ENCODE measurements around the gene ATP6V1A.

Gene ATP6V1A

DNA sequence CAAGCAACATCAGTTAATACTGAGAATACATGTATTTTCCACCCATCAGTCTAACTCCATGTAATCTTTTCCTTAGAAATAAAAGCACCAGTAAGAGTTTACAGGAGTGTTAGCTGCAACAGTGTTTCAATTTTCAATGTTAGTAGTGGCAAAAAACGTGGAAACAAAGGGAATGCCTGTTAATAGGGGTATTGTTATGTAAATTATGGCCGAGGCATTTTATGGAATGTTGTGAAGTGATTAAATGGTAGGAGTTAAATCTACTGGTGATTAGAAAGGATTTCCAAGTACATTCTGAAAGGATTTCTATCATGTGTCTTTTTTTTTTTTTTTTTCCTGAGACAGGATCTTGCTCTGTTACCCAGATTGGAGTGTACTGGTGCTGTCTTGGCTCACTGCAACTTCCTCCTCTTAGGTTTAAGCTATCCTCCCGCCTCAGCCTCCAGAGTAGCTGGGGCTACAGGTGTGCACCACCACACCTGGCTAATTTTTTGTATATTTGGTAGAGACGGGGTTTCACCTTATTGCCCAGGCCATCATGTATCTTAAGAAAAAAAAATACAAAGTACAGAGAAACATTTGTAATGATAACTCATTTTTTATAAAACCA, 6.6 kb downstream of the ATP6V1A start:
- H3K27me3 ChIP-seq (ENCODE audit: control insufficient read depth, insufficient read depth, low read length): no peaks in the 10 kb centered on the region
- H3K36me3 ChIP-seq (ENCODE audit: control insufficient read depth, insufficient read depth, low read length): no peaks in the 10 kb centered on the region
- no peaks in the 10 kb centered on the region for H3K9me3 ChIP-seq (ENCODE audit: control insufficient read depth, low read length)
- H3K4me1 ChIP-seq (ENCODE audit: control insufficient read depth, insufficient read depth, low read length): no peaks in the 10 kb centered on the region
- no peak overlapping the region for H3K4me3 ChIP-seq (ENCODE audit: low read length)
- H3K9ac ChIP-seq (ENCODE audit: low read length): no peak overlapping the region

DNA sequence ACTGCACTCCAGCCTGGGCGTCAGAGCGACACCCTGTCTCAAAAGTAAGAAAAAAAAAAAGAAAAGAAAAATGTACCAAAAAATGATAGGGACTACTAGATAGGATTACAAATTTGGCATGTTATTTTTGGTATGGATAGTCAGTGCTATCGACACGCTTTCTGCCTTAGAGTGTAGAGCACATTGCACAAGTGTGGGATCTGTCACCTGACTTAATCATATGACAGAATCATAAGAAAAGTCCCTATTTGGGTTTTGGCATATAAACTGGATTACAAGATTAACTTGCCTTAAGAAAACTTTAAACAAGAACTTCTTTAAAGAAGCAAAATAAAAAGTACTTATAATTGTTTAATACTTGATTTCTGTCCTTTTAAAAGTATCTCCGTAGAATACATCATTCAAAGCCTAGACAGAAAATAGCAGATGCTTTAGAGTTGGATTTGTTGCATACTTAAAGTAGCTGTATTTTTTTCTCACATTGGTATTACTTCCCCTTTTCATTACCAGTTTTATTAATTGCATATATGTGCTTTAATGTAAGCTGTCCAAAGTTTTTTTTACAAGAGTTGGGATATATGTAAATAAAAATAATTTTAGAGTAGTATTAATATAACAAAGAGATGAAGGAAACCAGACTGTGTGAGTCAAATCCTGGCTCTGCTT, 7.8 kb downstream of the ATP6V1A start:
- H3K27me3 ChIP-seq (ENCODE audit: control insufficient read depth, insufficient read depth, low read length): no peaks in the 10 kb centered on the region
- no peak overlapping the region for H3K9ac ChIP-seq (ENCODE audit: low read length)
- no peaks in the 10 kb centered on the region for H3K4me1 ChIP-seq (ENCODE audit: control insufficient read depth, insufficient read depth, low read length)
- no peaks in the 10 kb centered on the region for H3K36me3 ChIP-seq (ENCODE audit: control insufficient read depth, insufficient read depth, low read length)
- H3K4me3 ChIP-seq (ENCODE audit: low read length): no peak overlapping the region
- H3K9me3 ChIP-seq (ENCODE audit: control insufficient read depth, low read length): no peaks in the 10 kb centered on the region

DNA sequence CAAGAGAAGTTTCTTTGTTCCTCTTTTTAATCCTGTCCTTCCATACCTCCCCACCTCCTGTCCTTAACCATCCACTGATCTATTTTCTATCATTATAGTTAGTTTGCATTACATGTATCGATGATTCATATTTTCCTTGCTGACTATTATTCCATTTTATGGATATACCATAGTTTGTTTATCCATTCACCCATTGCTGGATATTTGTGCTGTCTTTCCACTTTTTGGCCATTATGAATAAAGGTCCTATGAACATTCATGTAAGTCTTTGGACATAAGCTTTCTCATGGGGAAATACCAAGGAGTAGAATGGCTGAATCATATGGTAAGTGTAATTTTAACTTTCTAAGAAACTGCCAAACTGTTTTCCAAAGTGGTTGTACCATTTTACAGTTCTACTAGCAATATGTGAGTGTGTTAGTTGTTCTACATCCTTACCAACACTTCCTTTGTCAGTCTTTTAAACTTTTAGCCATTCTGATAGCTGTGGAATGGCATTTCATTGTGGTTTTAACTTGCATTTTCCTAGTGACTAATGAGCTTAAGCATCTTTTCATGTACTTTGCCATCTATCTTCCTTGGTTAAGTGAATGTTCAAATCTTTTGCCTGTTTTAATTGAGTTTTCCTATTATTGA, 11.7 kb downstream of the ATP6V1A start:
- Histone ChIP-seq H3K36me3 (ENCODE audit: control insufficient read depth, insufficient read depth, low read length) (no peaks in the 10 kb centered on the region), H3K4me3 (ENCODE audit: low read length) (no peak overlapping the region), H3K9ac (ENCODE audit: low read length) (no peak overlapping the region), H3K27me3 (ENCODE audit: control insufficient read depth, insufficient read depth, low read length) (no peaks in the 10 kb centered on the region), H3K4me1 (ENCODE audit: control insufficient read depth, insufficient read depth, low read length) (no peaks in the 10 kb centered on the region), H3K9me3 (ENCODE audit: control insufficient read depth, low read length) (no peaks in the 10 kb centered on the region)

DNA sequence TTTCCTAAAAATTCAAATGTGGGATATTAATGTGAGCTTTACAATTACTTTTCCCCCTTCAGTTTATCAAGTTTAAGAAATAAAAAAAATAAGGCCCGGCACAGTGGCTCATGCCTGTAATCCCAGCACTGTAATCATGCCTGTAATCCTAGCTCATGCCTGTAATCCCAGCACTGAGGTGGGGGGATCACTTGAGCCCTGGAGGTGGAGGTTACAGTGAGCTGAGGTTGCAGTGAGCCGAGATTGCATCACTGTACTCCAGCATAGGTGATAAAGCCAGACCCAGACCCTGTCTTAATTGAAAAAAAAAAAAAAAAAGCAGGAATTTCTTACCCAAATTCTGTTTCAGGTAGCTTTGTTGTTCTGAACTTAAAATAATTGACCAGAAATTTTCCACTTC, 17.9 kb downstream of the ATP6V1A start:
- Histone ChIP-seq H3K4me1 (ENCODE audit: control insufficient read depth, insufficient read depth, low read length) (no peaks in the 10 kb centered on the region), H3K36me3 (ENCODE audit: control insufficient read depth, insufficient read depth, low read length) (no peaks in the 10 kb centered on the region), H3K4me3 (ENCODE audit: low read length) (no peak overlapping the region), H3K9ac (ENCODE audit: low read length) (no peak overlapping the region), H3K9me3 (ENCODE audit: control insufficient read depth, low read length) (no peaks in the 10 kb centered on the region), H3K27me3 (ENCODE audit: control insufficient read depth, insufficient read depth, low read length) (no peaks in the 10 kb centered on the region)

DNA sequence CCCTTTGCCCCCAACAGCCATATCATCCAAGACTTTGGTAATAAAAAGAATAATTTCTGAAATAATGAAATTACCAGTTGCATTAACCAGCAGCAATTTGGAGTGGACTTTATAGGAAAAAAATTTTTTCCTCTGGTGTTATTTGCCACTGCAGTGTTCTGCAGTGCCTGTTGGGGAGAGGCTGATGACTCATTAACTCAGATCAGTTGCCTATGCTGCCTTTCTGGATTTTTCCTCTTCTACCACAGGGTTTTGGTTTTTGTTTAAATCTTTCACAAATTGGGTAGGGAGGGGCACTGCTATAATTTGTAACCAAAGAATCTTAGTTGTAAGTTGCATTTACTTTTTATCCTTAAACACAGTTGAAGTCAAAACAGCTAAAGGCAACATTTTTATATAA, 22.7 kb downstream of the ATP6V1A start:
- Histone ChIP-seq H3K4me3 (ENCODE audit: low read length) (no peak overlapping the region), H3K9ac (ENCODE audit: low read length) (no peak overlapping the region), H3K27me3 (ENCODE audit: control insufficient read depth, insufficient read depth, low read length) (no peaks in the 10 kb centered on the region), H3K36me3 (ENCODE audit: control insufficient read depth, insufficient read depth, low read length) (no peaks in the 10 kb centered on the region), H3K9me3 (ENCODE audit: control insufficient read depth, low read length) (no peaks in the 10 kb centered on the region), H3K4me1 (ENCODE audit: control insufficient read depth, insufficient read depth, low read length) (no peaks in the 10 kb centered on the region)

DNA sequence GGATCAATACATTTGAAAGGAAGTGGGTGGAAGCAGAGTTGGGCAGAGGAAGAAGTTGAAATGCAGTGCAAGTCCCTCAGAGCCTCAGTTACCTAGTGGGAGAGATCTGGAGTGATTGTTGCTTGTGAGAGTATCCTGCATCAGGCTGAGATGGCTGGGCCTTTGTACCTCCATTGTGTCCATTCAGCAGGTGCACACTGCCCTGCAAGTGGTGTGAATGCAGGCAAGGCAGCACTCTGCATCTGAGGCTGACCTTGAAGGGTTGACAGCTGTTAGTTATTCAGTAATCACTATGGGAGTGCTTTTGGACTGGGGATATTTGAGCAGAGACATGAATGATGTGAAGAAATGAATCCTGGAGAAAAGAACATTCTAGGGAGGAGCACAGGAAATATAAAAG, 25.2 kb downstream of the ATP6V1A start:
- no peaks in the 10 kb centered on the region for H3K36me3 ChIP-seq (ENCODE audit: control insufficient read depth, insufficient read depth, low read length)
- H3K9ac ChIP-seq (ENCODE audit: low read length): no peak overlapping the region
- no peak overlapping the region for H3K4me3 ChIP-seq (ENCODE audit: low read length)
- no peaks in the 10 kb centered on the region for H3K4me1 ChIP-seq (ENCODE audit: control insufficient read depth, insufficient read depth, low read length)
- no peaks in the 10 kb centered on the region for H3K27me3 ChIP-seq (ENCODE audit: control insufficient read depth, insufficient read depth, low read length)
- no peaks in the 10 kb centered on the region for H3K9me3 ChIP-seq (ENCODE audit: control insufficient read depth, low read length)

DNA sequence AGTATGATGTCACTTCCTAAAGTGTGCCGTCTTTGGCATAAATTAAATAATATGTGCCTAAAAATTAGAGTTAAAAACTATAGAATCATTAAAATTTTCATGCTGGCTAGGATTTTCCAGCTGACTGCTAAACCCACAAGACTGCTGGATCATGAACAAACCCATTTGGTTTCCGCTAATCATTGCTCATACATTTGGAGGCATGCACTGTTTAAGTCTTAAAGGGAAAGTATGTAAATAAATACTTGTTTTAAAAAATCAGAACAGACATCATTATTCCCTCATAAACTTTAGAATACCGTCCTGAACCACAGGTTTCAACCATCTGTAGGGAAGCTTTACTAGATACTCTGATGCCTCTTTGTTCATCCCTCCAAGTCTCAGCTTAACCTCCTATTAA, 26.5 kb downstream of the ATP6V1A start:
- Histone ChIP-seq H3K36me3 (ENCODE audit: control insufficient read depth, insufficient read depth, low read length) (no peaks in the 10 kb centered on the region), H3K27me3 (ENCODE audit: control insufficient read depth, insufficient read depth, low read length) (no peaks in the 10 kb centered on the region), H3K9ac (ENCODE audit: low read length) (no peak overlapping the region), H3K4me1 (ENCODE audit: control insufficient read depth, insufficient read depth, low read length) (no peaks in the 10 kb centered on the region), H3K4me3 (ENCODE audit: low read length) (no peak overlapping the region), H3K9me3 (ENCODE audit: control insufficient read depth, low read length) (no peaks in the 10 kb centered on the region)

DNA sequence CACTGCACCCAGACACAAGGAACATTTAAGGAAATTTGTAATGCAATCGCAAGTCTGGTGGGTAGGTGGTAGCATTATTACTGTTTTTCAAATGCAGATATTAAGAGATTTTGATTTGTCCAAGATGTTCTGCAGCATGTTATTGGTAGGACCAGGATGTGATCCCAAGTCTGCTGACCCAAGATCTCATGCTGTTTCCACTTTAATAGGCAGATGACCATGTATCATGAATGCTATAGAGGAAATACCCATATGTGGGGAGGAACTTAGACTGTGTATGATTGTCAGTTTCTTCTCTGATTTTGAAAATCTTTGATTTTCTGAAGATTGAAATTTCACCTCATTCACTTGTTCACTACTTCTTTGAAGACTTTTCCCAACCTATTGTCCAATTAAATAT, 28.7 kb downstream of the ATP6V1A start:
- Histone ChIP-seq H3K9me3 (ENCODE audit: control insufficient read depth, low read length) (no peaks in the 10 kb centered on the region), H3K36me3 (ENCODE audit: control insufficient read depth, insufficient read depth, low read length) (peaks cover 4% of the 10 kb centered on the region), H3K4me1 (ENCODE audit: control insufficient read depth, insufficient read depth, low read length) (no peaks in the 10 kb centered on the region), H3K9ac (ENCODE audit: low read length) (no peak overlapping the region), H3K27me3 (ENCODE audit: control insufficient read depth, insufficient read depth, low read length) (no peaks in the 10 kb centered on the region), H3K4me3 (ENCODE audit: low read length) (no peak overlapping the region)

DNA sequence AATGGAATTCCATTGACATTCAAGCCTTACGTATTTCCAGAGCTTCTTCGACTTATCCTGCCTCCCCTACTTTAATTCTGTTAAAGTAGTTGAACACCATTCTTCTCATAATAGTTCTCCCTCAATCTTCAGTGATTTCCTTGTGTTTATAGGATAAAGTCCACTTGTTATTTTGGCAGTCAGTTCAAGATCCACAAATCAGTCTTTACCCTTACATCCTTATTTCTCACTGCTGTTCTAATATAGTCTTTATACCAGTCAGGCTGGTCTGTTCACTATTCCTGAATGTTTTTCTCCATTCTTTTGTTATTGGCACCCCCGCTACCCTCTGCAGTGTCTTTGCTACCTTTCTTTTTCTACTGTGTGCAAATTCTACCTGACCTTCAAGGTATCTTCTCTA, 29.7 kb downstream of the ATP6V1A start:
- H3K9me3 ChIP-seq (ENCODE audit: control insufficient read depth, low read length): no peaks in the 10 kb centered on the region
- peaks cover 4% of the 10 kb centered on the region for H3K36me3 ChIP-seq (ENCODE audit: control insufficient read depth, insufficient read depth, low read length)
- no peaks in the 10 kb centered on the region for H3K4me1 ChIP-seq (ENCODE audit: control insufficient read depth, insufficient read depth, low read length)
- H3K4me3 ChIP-seq (ENCODE audit: low read length): no peak overlapping the region
- no peaks in the 10 kb centered on the region for H3K27me3 ChIP-seq (ENCODE audit: control insufficient read depth, insufficient read depth, low read length)
- H3K9ac ChIP-seq (ENCODE audit: low read length): no peak overlapping the region

DNA sequence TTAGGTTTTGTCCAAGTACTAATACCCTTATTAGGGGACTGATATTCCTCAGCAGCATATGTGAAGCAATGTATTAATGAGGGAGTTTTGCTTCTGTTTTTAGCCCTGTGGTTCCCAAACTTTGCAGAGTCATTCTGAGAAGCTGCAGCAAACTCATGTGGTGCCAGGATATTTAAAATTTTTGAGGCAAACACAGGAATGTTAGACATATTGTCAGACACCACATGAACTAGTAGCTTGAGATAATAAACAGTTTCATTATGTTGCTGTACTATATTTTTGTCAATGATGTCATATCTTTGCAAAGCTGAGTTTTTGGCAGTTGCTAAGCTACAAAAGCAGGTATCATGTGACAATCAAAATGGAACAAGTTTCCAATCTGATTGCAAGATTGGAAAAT, 36.6 kb downstream of the ATP6V1A start:
- no peak overlapping the region for H3K9ac ChIP-seq (ENCODE audit: low read length)
- H3K4me1 ChIP-seq (ENCODE audit: control insufficient read depth, insufficient read depth, low read length): no peaks in the 10 kb centered on the region
- no peak overlapping the region for H3K4me3 ChIP-seq (ENCODE audit: low read length)
- no peaks in the 10 kb centered on the region for H3K27me3 ChIP-seq (ENCODE audit: control insufficient read depth, insufficient read depth, low read length)
- H3K36me3 ChIP-seq (ENCODE audit: control insufficient read depth, insufficient read depth, low read length): peaks cover 4% of the 10 kb centered on the region
- no peaks in the 10 kb centered on the region for H3K9me3 ChIP-seq (ENCODE audit: control insufficient read depth, low read length)

DNA sequence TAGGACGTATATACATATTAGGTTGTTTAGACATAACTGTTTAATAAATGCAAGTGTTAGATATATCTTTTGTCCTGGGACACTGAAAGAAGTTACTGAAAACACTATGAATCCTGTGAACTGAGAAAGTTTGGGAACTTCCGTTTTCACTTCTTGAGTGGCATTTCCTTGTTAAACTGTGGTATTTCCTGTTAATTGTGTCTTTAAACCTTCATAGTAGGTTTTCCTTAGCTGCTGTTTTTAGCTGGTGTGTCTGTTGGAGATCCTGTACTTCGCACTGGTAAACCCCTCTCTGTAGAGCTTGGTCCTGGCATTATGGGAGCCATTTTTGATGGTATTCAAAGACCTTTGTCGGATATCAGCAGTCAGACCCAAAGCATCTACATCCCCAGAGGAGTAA, 37.1 kb downstream of the ATP6V1A start:
- Histone ChIP-seq H3K9ac (ENCODE audit: low read length) (no peak overlapping the region), H3K4me3 (ENCODE audit: low read length) (no peak overlapping the region), H3K9me3 (ENCODE audit: control insufficient read depth, low read length) (no peaks in the 10 kb centered on the region), H3K4me1 (ENCODE audit: control insufficient read depth, insufficient read depth, low read length) (no peaks in the 10 kb centered on the region), H3K27me3 (ENCODE audit: control insufficient read depth, insufficient read depth, low read length) (no peaks in the 10 kb centered on the region), H3K36me3 (ENCODE audit: control insufficient read depth, insufficient read depth, low read length) (peaks cover 4% of the 10 kb centered on the region)

DNA sequence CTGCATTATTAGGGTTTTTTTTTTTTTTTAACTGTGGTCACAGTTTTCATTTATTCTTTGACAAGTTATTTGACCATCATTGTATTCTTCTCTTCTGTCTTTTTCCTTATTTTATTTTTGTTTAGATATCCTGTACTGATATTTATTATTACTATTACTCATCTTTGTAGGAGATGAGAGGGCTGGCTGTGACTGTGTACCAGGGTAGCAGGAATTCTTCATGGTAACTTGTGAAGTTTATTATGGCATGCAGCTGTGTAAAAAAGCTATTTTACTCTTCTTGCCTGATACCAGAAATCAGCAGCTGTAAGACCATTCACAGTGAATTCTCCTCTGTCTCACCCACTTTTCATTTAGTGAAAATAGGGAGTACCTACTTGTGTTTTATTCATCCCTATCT, 44.5 kb downstream of the ATP6V1A start:
- no peaks in the 10 kb centered on the region for H3K27me3 ChIP-seq (ENCODE audit: control insufficient read depth, insufficient read depth, low read length)
- H3K4me3 ChIP-seq (ENCODE audit: low read length): no peak overlapping the region
- no peaks in the 10 kb centered on the region for H3K36me3 ChIP-seq (ENCODE audit: control insufficient read depth, insufficient read depth, low read length)
- H3K4me1 ChIP-seq (ENCODE audit: control insufficient read depth, insufficient read depth, low read length): no peaks in the 10 kb centered on the region
- H3K9me3 ChIP-seq (ENCODE audit: control insufficient read depth, low read length): no peaks in the 10 kb centered on the region
- no peak overlapping the region for H3K9ac ChIP-seq (ENCODE audit: low read length)

Data from mucosa of stomach (tissue), 1 donor.